Endothelial cell of umbilical vein (primary cell): Measurements from ENCODE around the gene DHX36. TPM values are rescaled to one million over a fixed set of nuclear protein-coding genes. Genes with fewer than 3 reads are reported as not detected.

ENCODE experiments used
- BruUV-seq: library from RNA; stranded (reverse); fragments of 400-500 nt; replicated peaks from 2 replicates; lab custom pipeline; 2021; lab: Mats Ljungman, UMichigan
- CTCF ChIA-PET: fragments of 300-600, 350-600 bp; sonication (Branson Sonifier 250); formaldehyde crosslinking; loops from one replicate; lab custom pipeline; 2021; ENCODE audit warnings: antibody characterized with exemption, inconsistent platforms; lab: Charles Lee
- POLR2A ChIA-PET: fragments of 300-600, 350-600 bp; sonication (Branson Sonifier 250); formaldehyde crosslinking; loops from one replicate; lab custom pipeline; 2021; ENCODE audit warnings: antibody characterized with exemption, inconsistent platforms; lab: Charles Lee
- DNase-seq: peaks from one replicate; pipeline ENCODE4 v3.0.0-alpha.2; 2011; ENCODE audit warnings: low read depth, low spot score
- FAIRE-seq: peaks from 2 replicates; lab custom pipeline; 2011; peaks lifted over from hg19 to GRCh38; lab: Jason Lieb, UNC
- H2AFZ ChIP-seq: 2 replicates; pipeline ENCODE4 v1.6.0; 2012; ENCODE audit warnings: low read depth, low read length, control low read depth, inconsistent platforms
- H3K27ac ChIP-seq: 2 replicates; pipeline ENCODE4 v1.5.1; 2011; ENCODE audit warnings: low read depth, mild to moderate bottlenecking, control low read depth, low read length, moderate library complexity; ENCODE audit not compliant: insufficient read depth
- H3K27me3 ChIP-seq, 2 experiments: 2 replicates each; pipeline versions ENCODE4 v1.6.0 to v1.6.1; 2011; ENCODE audit warnings: low read length in 2 of 2, mixed read lengths in 1 of 2; ENCODE audit not compliant: control insufficient read depth in 2 of 2, insufficient read depth in 2 of 2
- H3K36me3 ChIP-seq, 2 experiments: 2 replicates in 1 of 2; 3 replicates in 1 of 2; pipeline ENCODE4 v1.5.1; 2011; ENCODE audit warnings: low read length in 2 of 2, mild to moderate bottlenecking in 1 of 2, moderate library complexity in 1 of 2; ENCODE audit not compliant: control insufficient read depth in 2 of 2, insufficient read depth in 2 of 2; ENCODE audit errors: extremely low read depth in 1 of 2
- H3K4me1 ChIP-seq: 3 replicates; pipeline ENCODE4 v1.5.1; 2011; ENCODE audit warnings: mild to moderate bottlenecking, low read length; ENCODE audit not compliant: control insufficient read depth, insufficient read depth; ENCODE audit errors: extremely low read depth
- H3K4me2 ChIP-seq: 2 replicates; pipeline ENCODE4 v1.6.1; 2011; ENCODE audit warnings: low read length, control low read depth, mixed read lengths; ENCODE audit not compliant: insufficient read depth
- H3K4me3 ChIP-seq, 3 experiments: fragments of 200-600 bp in 1 of 3; sonication (generic), shearing (Covaris generic) in 1 of 3; replicated peaks in 1 of 3; 2 replicates each; pipeline ENCODE4 v1.5.1; 2011 to 2016; ENCODE audit warnings: control low read depth in 3 of 3, low read length in 3 of 3, mild to moderate bottlenecking in 2 of 3, inconsistent platforms in 1 of 3, low read depth in 1 of 3, moderate library complexity in 1 of 3; ENCODE audit not compliant: insufficient read depth in 1 of 3
- H3K79me2 ChIP-seq: 2 replicates; pipeline ENCODE4 v1.6.0; 2012; ENCODE audit warnings: low read length, inconsistent platforms; ENCODE audit not compliant: control insufficient read depth, insufficient read depth
- H3K9ac ChIP-seq: replicated peaks from 2 replicates; pipeline ENCODE3; 2011; ENCODE audit warnings: low read length, control low read depth; ENCODE audit not compliant: insufficient read depth; ENCODE audit errors: extremely low read depth
- H3K9me1 ChIP-seq: replicated peaks from 3 replicates; pipeline ENCODE4 v1.6.0; 2011; ENCODE audit warnings: mild to moderate bottlenecking, low read length; ENCODE audit not compliant: control insufficient read depth, insufficient read depth; ENCODE audit errors: extremely low read depth
- H3K9me3 ChIP-seq: replicated peaks from 2 replicates; pipeline ENCODE4 v1.5.1; 2012; ENCODE audit warnings: low read length, inconsistent platforms; ENCODE audit not compliant: control insufficient read depth, insufficient read depth
- H4K20me1 ChIP-seq: replicated peaks from 2 replicates; pipeline ENCODE3; 2011; ENCODE audit warnings: mild to moderate bottlenecking, low read length; ENCODE audit not compliant: control insufficient read depth, insufficient read depth; ENCODE audit errors: extremely low read depth
- EZH2 ChIP-seq: IDR thresholded peaks from 2 replicates; pipeline ENCODE4 v1.6.1; 2012; ENCODE audit warnings: borderline replicate concordance, low read depth, mild to moderate bottlenecking, moderate library complexity, low read length, inconsistent platforms; ENCODE audit not compliant: severe bottlenecking
- FOS ChIP-seq: IDR thresholded peaks from 2 replicates; pipeline ENCODE4 v1.6.1; 2011; ENCODE audit warnings: mild to moderate bottlenecking, low read length, moderate library complexity, borderline replicate concordance; ENCODE audit not compliant: insufficient read depth
- GATA2 ChIP-seq: IDR thresholded peaks from 2 replicates; pipeline ENCODE4 v1.7.0; 2011; ENCODE audit warnings: low read depth, mild to moderate bottlenecking, moderate library complexity, mixed read lengths, low read length; ENCODE audit not compliant: insufficient read length, insufficient read depth
- JUN ChIP-seq: IDR thresholded peaks from 2 replicates; pipeline ENCODE4 v1.6.1; 2011; ENCODE audit warnings: borderline replicate concordance, low read depth; ENCODE audit not compliant: insufficient read length, insufficient read depth
- MYC ChIP-seq: IDR thresholded peaks from one replicate; pipeline ENCODE4 v1.6.1; 2011; ENCODE audit warnings: mild to moderate bottlenecking, low read depth, low read length
- POLR2A ChIP-seq: IDR thresholded peaks from 2 replicates; pipeline ENCODE4 v1.6.1; 2012; ENCODE audit warnings: low read depth, mild to moderate bottlenecking, control low read depth, low read length
- POLR2AphosphoS5 ChIP-seq: IDR thresholded peaks from 2 replicates; pipeline ENCODE4 v1.6.1; 2012; ENCODE audit warnings: low read depth, mild to moderate bottlenecking, control low read depth, low read length, moderate library complexity; ENCODE audit not compliant: insufficient read depth
- dilution Hi-C: fragments of 300-500 bp; cut with MboI; formaldehyde crosslinking; loops from one replicate; pipeline ENCODE4 v1.15.0; 2019; ENCODE audit warnings: low sequenced_read_pairs; ENCODE audit not compliant: extremely low pct_ligation_motif_present
- intact Hi-C: fragments of 100-400 bp; cut with micrococcal nuclease; formaldehyde crosslinking; loops from one replicate; pipeline ENCODE4 v1.10.0; 2022
- polyA plus RNA-seq, 4 experiments: library from polyadenylated mRNA; depleted of rRNA in 3 of 4; stranded (reverse) in 3 of 4; unstranded in 1 of 4; fragments of >200 nt; gene quantifications; 2 replicates each; pipeline versions ENCODE4 v1.2.1 to v1.2.3, GENCODE V29; 2011 to 2012; ENCODE audit warnings: missing spikeins in 1 of 4
- total RNA-seq: library from RNA; stranded (reverse); gene quantifications from 2 replicates; pipeline ENCODE4 v1.2.3, GENCODE V29; 2021
- TF ChIP-seq, protein P1 (sequence below): IDR thresholded peaks from 2 replicates; pipeline ENCODE4 v1.6.1; 2011; ENCODE audit not compliant: insufficient read depth, insufficient read length
- TF ChIP-seq, protein P2 (sequence below), 2 donors: IDR thresholded peaks; 1 replicate in 1 of 2; 2 replicates in 1 of 2; pipeline ENCODE4 v1.5.1; 2011; ENCODE audit warnings: low read length in 2 of 2, mild to moderate bottlenecking in 2 of 2, moderate library complexity in 2 of 2, control low read depth in 1 of 2, inconsistent platforms in 1 of 2, low read depth in 1 of 2; ENCODE audit not compliant: insufficient read depth in 1 of 2; ENCODE audit errors: extremely low read depth in 1 of 2

Gene DHX36
- total and polyA plus RNA-seq, 2 donors (not counting 3 experiments of a cell fraction or from before 2014, with no cell fraction given), result 19.6 to 52.7 TPM

DNA sequence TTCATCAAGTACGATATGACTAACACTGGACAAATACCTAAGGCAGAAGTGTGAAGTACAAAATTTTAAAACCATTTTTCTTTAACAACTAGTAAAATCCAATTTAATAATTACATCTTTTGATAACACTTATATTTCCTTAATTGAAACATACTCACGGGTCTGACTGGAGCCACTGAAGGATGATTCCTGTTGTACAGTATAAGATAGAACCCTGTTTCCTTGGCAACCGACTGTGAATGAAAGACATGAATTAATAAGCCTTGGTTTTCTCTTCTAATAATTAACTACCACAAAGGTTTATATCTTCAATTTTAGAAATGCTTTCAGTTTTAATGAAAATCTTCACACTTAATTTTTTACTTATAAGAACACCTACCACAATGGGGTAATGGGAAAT, 19.4 kb downstream of the DHX36 start:
- H3K27ac ChIP-seq, result no peak overlapping the region
- no peaks in the 10 kb centered on the region for H3K4me1 ChIP-seq
- H3K9me1 ChIP-seq, result no peaks in the 10 kb centered on the region
- intact Hi-C loops (no loop called here), dilution Hi-C loops (no loop called here)
- no peak overlapping the region for H2AFZ ChIP-seq
- no peak overlapping the region for H3K4me3 ChIP-seq
- no peaks in the 10 kb centered on the region for H3K9me3 ChIP-seq
- DNase-seq (no peak), FAIRE-seq (no peak)
- no peaks in the 10 kb centered on the region for H3K27me3 ChIP-seq
- POLR2A ChIA-PET, result no interaction called here
- H3K9ac ChIP-seq, result no peak overlapping the region
- H4K20me1 ChIP-seq, result no peaks in the 10 kb centered on the region
- peaks cover 11 to 15% of the 10 kb centered on the region in 2 experiments for H3K36me3 ChIP-seq
- CTCF ChIA-PET, result interaction anchor here (1.3 kb wide), 1 partner anchor 31 kb away, joined by 3 read pairs; no protein-coding TSS in a partner anchor
- BruUV-seq, result no TSS peak
- H3K4me2 ChIP-seq, result no peak overlapping the region
- H3K79me2 ChIP-seq, result no peaks in the 10 kb centered on the region
- TF ChIP-seq, protein P1, sequence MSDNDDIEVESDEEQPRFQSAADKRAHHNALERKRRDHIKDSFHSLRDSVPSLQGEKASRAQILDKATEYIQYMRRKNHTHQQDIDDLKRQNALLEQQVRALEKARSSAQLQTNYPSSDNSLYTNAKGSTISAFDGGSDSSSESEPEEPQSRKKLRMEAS, result no peak
- TF ChIP-seq, protein P2, sequence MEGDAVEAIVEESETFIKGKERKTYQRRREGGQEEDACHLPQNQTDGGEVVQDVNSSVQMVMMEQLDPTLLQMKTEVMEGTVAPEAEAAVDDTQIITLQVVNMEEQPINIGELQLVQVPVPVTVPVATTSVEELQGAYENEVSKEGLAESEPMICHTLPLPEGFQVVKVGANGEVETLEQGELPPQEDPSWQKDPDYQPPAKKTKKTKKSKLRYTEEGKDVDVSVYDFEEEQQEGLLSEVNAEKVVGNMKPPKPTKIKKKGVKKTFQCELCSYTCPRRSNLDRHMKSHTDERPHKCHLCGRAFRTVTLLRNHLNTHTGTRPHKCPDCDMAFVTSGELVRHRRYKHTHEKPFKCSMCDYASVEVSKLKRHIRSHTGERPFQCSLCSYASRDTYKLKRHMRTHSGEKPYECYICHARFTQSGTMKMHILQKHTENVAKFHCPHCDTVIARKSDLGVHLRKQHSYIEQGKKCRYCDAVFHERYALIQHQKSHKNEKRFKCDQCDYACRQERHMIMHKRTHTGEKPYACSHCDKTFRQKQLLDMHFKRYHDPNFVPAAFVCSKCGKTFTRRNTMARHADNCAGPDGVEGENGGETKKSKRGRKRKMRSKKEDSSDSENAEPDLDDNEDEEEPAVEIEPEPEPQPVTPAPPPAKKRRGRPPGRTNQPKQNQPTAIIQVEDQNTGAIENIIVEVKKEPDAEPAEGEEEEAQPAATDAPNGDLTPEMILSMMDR (IDR thresholded peaks at IDR 0.05; ENCODE audit: extremely low read depth in 1 of 2, insufficient read depth in 1 of 2, low read depth in 1 of 2, low read length in 2 of 2), result no peak
- no peak for TF ChIP-seq EZH2
- no peak for TF ChIP-seq FOS
- no peak for TF ChIP-seq JUN
- no peak for TF ChIP-seq MYC
- no peak for TF ChIP-seq GATA2
- no peak for TF ChIP-seq POLR2A
- no peak for TF ChIP-seq POLR2AphosphoS5
